Measurements from ENCODE around the gene MRPL48.

Gene MRPL48

GRCh38 chr11:73787051-73787642, 527 bp upstream of the MRPL48 start:
- DNase-seq = peak in 1 of 2 experiments; percentile 37
- TF ChIP-seq GATA1 (IDR thresholded peaks at IDR 0.05; ENCODE audit: low read depth, low read length) (no peak), POLR2A (IDR thresholded peaks at IDR 0.05; ENCODE audit: low read length) (no peak)

- DNase-seq = no peak
- TF ChIP-seq GATA1 (IDR thresholded peaks at IDR 0.05; ENCODE audit: low read depth, low read length) (no peak), POLR2A (IDR thresholded peaks at IDR 0.05; ENCODE audit: low read length) (no peak)
Measured at GRCh38 chr11:73789279-73789670, 1.6 kb downstream of the MRPL48 start.

GRCh38 chr11:73792584-73792983, 4.9 kb downstream of the MRPL48 start:
- no peak for DNase-seq
- no peak for TF ChIP-seq GATA1 (IDR thresholded peaks at IDR 0.05; ENCODE audit: low read depth, low read length)
- no peak for TF ChIP-seq POLR2A (IDR thresholded peaks at IDR 0.05; ENCODE audit: low read length)

- TF ChIP-seq GATA1 (IDR thresholded peaks at IDR 0.05; ENCODE audit: low read depth, low read length) = no peak
- TF ChIP-seq POLR2A (IDR thresholded peaks at IDR 0.05; ENCODE audit: low read length) = no peak
- DNase-seq = no peak
Measured at GRCh38 chr11:73795925-73796632, 8.4 kb downstream of the MRPL48 start.

- TF ChIP-seq POLR2A (IDR thresholded peaks at IDR 0.05; ENCODE audit: low read length) (no peak), GATA1 (IDR thresholded peaks at IDR 0.05; ENCODE audit: low read depth, low read length) (no peak)
- no peak for DNase-seq
Measured at GRCh38 chr11:73797457-73797856, 9.8 kb downstream of the MRPL48 start.

GRCh38 chr11:73800276-73800806, 12.7 kb downstream of the MRPL48 start:
- DNase-seq = no peak
- TF ChIP-seq GATA1 (IDR thresholded peaks at IDR 0.05; ENCODE audit: low read depth, low read length) = no peak

GRCh38 chr11:73801136-73801535, 13.5 kb downstream of the MRPL48 start:
- DNase-seq = no peak
- TF ChIP-seq GATA1 (IDR thresholded peaks at IDR 0.05; ENCODE audit: low read depth, low read length) (no peak), POLR2A (IDR thresholded peaks at IDR 0.05; ENCODE audit: low read length) (no peak)

- DNase-seq = no peak
- TF ChIP-seq POLR2A (IDR thresholded peaks at IDR 0.05; ENCODE audit: low read length) (no peak), GATA1 (IDR thresholded peaks at IDR 0.05; ENCODE audit: low read depth, low read length) (no peak)
Measured at GRCh38 chr11:73804712-73805111, 17.0 kb downstream of the MRPL48 start.

- TF ChIP-seq POLR2A (IDR thresholded peaks at IDR 0.05; ENCODE audit: low read length) (no peak), GATA1 (IDR thresholded peaks at IDR 0.05; ENCODE audit: low read depth, low read length) (no peak)
- no peak for DNase-seq
Measured at GRCh38 chr11:73808052-73808451, 20.4 kb downstream of the MRPL48 start.

- no peak for TF ChIP-seq POLR2A (IDR thresholded peaks at IDR 0.05; ENCODE audit: low read length)
- no peak for TF ChIP-seq GATA1 (IDR thresholded peaks at IDR 0.05; ENCODE audit: low read depth, low read length)
- no peak for DNase-seq
Measured at GRCh38 chr11:73810637-73811036, 23.0 kb downstream of the MRPL48 start.

GRCh38 chr11:73812234-73812633, 24.6 kb downstream of the MRPL48 start:
- no peak for DNase-seq
- TF ChIP-seq GATA1 (IDR thresholded peaks at IDR 0.05; ENCODE audit: low read depth, low read length) (no peak), POLR2A (IDR thresholded peaks at IDR 0.05; ENCODE audit: low read length) (no peak)

- no peak for DNase-seq
- TF ChIP-seq GATA1 (IDR thresholded peaks at IDR 0.05; ENCODE audit: low read depth, low read length) (no peak), POLR2A (IDR thresholded peaks at IDR 0.05; ENCODE audit: low read length) (no peak)
Measured at GRCh38 chr11:73814812-73815211, 27.1 kb downstream of the MRPL48 start.

- no peak for DNase-seq
Measured at GRCh38 chr11:73818846-73819245, 31.2 kb downstream of the MRPL48 start.

GRCh38 chr11:73830261-73830660, 42.6 kb downstream of the MRPL48 start:
- no peak for TF ChIP-seq GATA1 (IDR thresholded peaks at IDR 0.05; ENCODE audit: low read depth, low read length)
- no peak for TF ChIP-seq POLR2A (IDR thresholded peaks at IDR 0.05; ENCODE audit: low read length)
- no peak for DNase-seq

More at GRCh38 chr11:73818846-73819245, 31.2 kb downstream of the MRPL48 start:
- TF ChIP-seq POLR2A (IDR thresholded peaks at IDR 0.05; ENCODE audit: low read length) (no peak), GATA1 (IDR thresholded peaks at IDR 0.05; ENCODE audit: low read depth, low read length) (no peak)

- TF ChIP-seq GATA1 (IDR thresholded peaks at IDR 0.05; ENCODE audit: low read depth, low read length) (no peak), POLR2A (IDR thresholded peaks at IDR 0.05; ENCODE audit: low read length) (no peak)
- DNase-seq = no peak
Measured at GRCh38 chr11:73833067-73833466, 45.4 kb downstream of the MRPL48 start.

Measured in erythroblast (primary cell).